Measurements from ENCODE around the gene CDC42BPA. TPM values are rescaled to one million over a fixed set of nuclear protein-coding genes. Genes with fewer than 3 reads are reported as not detected.

The CDC42BPA gene
- total and polyA plus RNA-seq, 2 of the 8 experiments (the other 6 are each of a cell fraction or from before 2014, with no cell fraction given): 7.1 to 28.5 TPM

DNA sequence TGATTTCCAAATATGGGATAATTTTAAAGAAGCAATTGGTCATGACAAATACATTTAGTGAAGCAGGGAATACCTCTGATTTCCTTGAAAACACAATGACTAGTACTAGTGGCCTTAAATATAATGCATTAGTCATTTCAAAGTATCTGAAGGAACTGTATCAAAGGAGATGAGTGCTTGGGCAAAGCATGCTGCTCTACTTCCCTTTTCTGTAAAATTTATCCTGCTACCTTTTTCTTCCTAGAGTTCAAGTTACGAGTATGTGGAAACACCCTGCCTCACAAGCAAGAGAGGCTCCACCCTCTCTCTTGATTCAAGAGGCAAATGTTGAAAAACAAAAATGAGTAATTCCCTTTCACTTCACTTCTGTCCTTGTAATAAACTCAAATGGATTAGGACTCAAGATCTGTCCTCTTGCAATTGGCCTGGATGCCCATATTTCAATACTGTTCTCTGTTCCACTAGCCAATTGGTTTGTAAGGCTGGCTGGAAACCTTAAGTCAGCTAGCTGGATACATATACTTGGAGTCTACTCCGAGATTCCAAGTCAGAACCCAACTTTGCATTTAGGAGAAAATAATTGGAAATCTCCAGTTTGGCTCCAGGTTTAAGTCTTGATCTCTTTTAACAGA is 92.5 kb downstream of the CDC42BPA start:
- Histone ChIP-seq H4K8ac (ENCODE audit: extremely low read depth, insufficient read depth, low read length) (no peak overlapping the region), H2AK5ac (ENCODE audit: low read depth, low read length) (no peak overlapping the region), H2BK20ac (ENCODE audit: low read length) (no peak overlapping the region), H3K79me2 (ENCODE audit: control insufficient read depth in 1 of 2, insufficient read depth in 2 of 2, low read length in 2 of 2) (peaks cover 0 to 22% of the 10 kb centered on the region in 2 experiments; a peak in 2 of 4 replicates), H3K4ac (replicated peaks; ENCODE audit: insufficient read length, low read depth, low read length) (no peak overlapping the region), H3K4me1 (replicated peaks in 1 of 4; ENCODE audit: control insufficient read depth in 3 of 4, insufficient read depth in 4 of 4, low read length in 3 of 4) (no peaks in the 10 kb centered on the region), H3K23me2 (ENCODE audit: low read depth, low read length) (no peaks in the 10 kb centered on the region), H3K9ac (replicated peaks in 1 of 4; ENCODE audit: extremely low read depth in 1 of 4, low read depth in 3 of 4, low read length in 3 of 4) (no peak overlapping the region), H3K36me3 (ENCODE audit: control insufficient read depth in 2 of 4, insufficient read depth in 4 of 4, low read length in 3 of 4) (no peaks in the 10 kb centered on the region), H3K4me2 (ENCODE audit: insufficient read depth in 1 of 2, low read depth in 2 of 2, low read length in 2 of 2) (no peak overlapping the region), H3K18ac (ENCODE audit: extremely low read depth, low read length) (no peak overlapping the region), H4K20me1 (replicated peaks in 1 of 2; ENCODE audit: control insufficient read depth in 1 of 2, insufficient read depth in 2 of 2, low read length in 2 of 2) (no peaks in the 10 kb centered on the region), H3K27me3 (replicated peaks in 1 of 4; ENCODE audit: control insufficient read depth in 3 of 4, extremely low read depth in 1 of 4, insufficient read depth in 3 of 4, low read length in 3 of 4) (no peaks in the 10 kb centered on the region), H3K14ac (ENCODE audit: insufficient read length) (no peak overlapping the region), H4K5ac (ENCODE audit: insufficient read length, low read depth, low read length) (no peak overlapping the region), H3K27ac (ENCODE audit: low read depth, low read length) (no peak overlapping the region), H4K91ac (replicated peaks; ENCODE audit: insufficient read length, low read length) (no peak overlapping the region), H2BK5ac (ENCODE audit: low read depth, low read length) (no peak overlapping the region), H3K4me3 (ENCODE audit: extremely low read depth in 1 of 4, insufficient read depth in 2 of 4, low read depth in 3 of 4, low read length in 4 of 4) (no peak overlapping the region), H2AFZ (ENCODE audit: low read length) (no peak overlapping the region), H3K9me3 (ENCODE audit: insufficient read depth in 2 of 2, low read depth in 1 of 2, low read length in 1 of 2) (no peaks in the 10 kb centered on the region), H2BK120ac (replicated peaks; ENCODE audit: low read depth, low read length) (no peak overlapping the region), H2BK15ac (ENCODE audit: low read length) (no peak overlapping the region), H3K23ac (ENCODE audit: insufficient read length) (no peak overlapping the region), H3K56ac (replicated peaks; ENCODE audit: insufficient read length, low read depth, low read length) (no peak overlapping the region), H2BK12ac (ENCODE audit: low read depth, low read length) (no peak overlapping the region), H3K79me1 (ENCODE audit: low read depth, low read length) (peaks cover 2% of the 10 kb centered on the region; the same call in 1 of the 2 replicates)
- WGBS, 2 experiments (ENCODE audit: extremely low coverage in 1 of 2, insufficient coverage in 1 of 2, insufficient read length in 1 of 2, insufficient replicate concordance in 2 of 2, low coverage in 1 of 2, low lambda C conversion rate in 2 of 2, missing lambda C conversion rate in 1 of 2): 78% methylated on average over 2 of the region's 2 CpGs; no CpG with 5 or more reads in 1 of the 2 experiments
- ChIA-PET CTCF (ENCODE audit: partially characterized antibody) (interaction anchor here (1.0 to 1.3 kb wide), 2 partner anchors 211 to 222 kb away, joined by 4 read pairs; no protein-coding TSS in a partner anchor), POLR2A (ENCODE audit: partially characterized antibody) (no interaction called here)
- DNase-seq (ENCODE audit: low read depth in 1 of 2, low spot score in 2 of 2) (no peak), FAIRE-seq (peak; percentile 42)
- TF ChIP-seq BCL11A (IDR thresholded peaks at IDR 0.05; ENCODE audit: low read depth in 2 of 2, low read length in 2 of 2) (no peak), CEBPB (IDR thresholded peaks at IDR 0.05; ENCODE audit: low read depth, low read length) (no peak), RBBP5 (IDR thresholded peaks at IDR 0.05; ENCODE audit: borderline replicate concordance, low read depth, low read length) (no peak), CHD2 (IDR thresholded peaks at IDR 0.05; ENCODE audit: low read length) (no peak), EZH2 (IDR thresholded peaks at IDR 0.05; ENCODE audit: low read depth, low read length, severe bottlenecking) (no peak), PHF8 (conservative IDR thresholded peaks at IDR 0.05; ENCODE audit: low read depth, low read length) (no peak), JUND (IDR thresholded peaks at IDR 0.05; ENCODE audit: low read length) (no peak), YY1 (IDR thresholded peaks at IDR 0.05; ENCODE audit: low read depth, low read length) (no peak), POLR2AphosphoS5 (IDR thresholded peaks at IDR 0.05; ENCODE audit: low read depth, low read length) (no peak)
- TF ChIP-seq, protein P1, sequence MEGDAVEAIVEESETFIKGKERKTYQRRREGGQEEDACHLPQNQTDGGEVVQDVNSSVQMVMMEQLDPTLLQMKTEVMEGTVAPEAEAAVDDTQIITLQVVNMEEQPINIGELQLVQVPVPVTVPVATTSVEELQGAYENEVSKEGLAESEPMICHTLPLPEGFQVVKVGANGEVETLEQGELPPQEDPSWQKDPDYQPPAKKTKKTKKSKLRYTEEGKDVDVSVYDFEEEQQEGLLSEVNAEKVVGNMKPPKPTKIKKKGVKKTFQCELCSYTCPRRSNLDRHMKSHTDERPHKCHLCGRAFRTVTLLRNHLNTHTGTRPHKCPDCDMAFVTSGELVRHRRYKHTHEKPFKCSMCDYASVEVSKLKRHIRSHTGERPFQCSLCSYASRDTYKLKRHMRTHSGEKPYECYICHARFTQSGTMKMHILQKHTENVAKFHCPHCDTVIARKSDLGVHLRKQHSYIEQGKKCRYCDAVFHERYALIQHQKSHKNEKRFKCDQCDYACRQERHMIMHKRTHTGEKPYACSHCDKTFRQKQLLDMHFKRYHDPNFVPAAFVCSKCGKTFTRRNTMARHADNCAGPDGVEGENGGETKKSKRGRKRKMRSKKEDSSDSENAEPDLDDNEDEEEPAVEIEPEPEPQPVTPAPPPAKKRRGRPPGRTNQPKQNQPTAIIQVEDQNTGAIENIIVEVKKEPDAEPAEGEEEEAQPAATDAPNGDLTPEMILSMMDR (IDR thresholded peaks at IDR 0.05; ENCODE audit: control extremely low read depth in 1 of 3, insufficient read depth in 1 of 3, low read depth in 1 of 3, low read length in 3 of 3): no peak
- TF ChIP-seq, protein P2, sequence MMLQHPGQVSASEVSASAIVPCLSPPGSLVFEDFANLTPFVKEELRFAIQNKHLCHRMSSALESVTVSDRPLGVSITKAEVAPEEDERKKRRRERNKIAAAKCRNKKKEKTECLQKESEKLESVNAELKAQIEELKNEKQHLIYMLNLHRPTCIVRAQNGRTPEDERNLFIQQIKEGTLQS (IDR thresholded peaks at IDR 0.05; ENCODE audit: insufficient read depth, low read depth, low read length): no peak

Data from H1 (cell line).